ENCODE results near the gene ST3GAL2.

The ST3GAL2 gene

GRCh38 chr16:70460737-70461261 lies 21.9 kb upstream of the ST3GAL2 start:
- ATAC-seq = no peak; the same call in 2 of the 3 replicates
- TF ChIP-seq TCF4 (CRISPR knock-in tag; IDR thresholded peaks at IDR 0.05; ENCODE audit: borderline replicate concordance) (no peak), ZNF70 (CRISPR knock-in tag; IDR thresholded peaks at IDR 0.05) (no peak), ZFP3 (CRISPR knock-in tag; IDR thresholded peaks at IDR 0.05) (no peak), RARB (CRISPR knock-in tag; IDR thresholded peaks at IDR 0.05) (no peak), ZNF8 (CRISPR knock-in tag; IDR thresholded peaks at IDR 0.05) (no peak), GLIS3 (CRISPR knock-in tag; IDR thresholded peaks at IDR 0.05) (no peak)
- TF ChIP-seq, protein P1, sequence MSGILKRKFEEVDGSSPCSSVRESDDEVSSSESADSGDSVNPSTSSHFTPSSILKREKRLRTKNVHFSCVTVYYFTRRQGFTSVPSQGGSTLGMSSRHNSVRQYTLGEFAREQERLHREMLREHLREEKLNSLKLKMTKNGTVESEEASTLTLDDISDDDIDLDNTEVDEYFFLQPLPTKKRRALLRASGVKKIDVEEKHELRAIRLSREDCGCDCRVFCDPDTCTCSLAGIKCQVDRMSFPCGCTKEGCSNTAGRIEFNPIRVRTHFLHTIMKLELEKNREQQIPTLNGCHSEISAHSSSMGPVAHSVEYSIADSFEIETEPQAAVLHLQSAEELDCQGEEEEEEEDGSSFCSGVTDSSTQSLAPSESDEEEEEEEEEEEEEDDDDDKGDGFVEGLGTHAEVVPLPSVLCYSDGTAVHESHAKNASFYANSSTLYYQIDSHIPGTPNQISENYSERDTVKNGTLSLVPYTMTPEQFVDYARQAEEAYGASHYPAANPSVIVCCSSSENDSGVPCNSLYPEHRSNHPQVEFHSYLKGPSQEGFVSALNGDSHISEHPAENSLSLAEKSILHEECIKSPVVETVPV (CRISPR knock-in tag; IDR thresholded peaks at IDR 0.05) = no peak

DNA sequence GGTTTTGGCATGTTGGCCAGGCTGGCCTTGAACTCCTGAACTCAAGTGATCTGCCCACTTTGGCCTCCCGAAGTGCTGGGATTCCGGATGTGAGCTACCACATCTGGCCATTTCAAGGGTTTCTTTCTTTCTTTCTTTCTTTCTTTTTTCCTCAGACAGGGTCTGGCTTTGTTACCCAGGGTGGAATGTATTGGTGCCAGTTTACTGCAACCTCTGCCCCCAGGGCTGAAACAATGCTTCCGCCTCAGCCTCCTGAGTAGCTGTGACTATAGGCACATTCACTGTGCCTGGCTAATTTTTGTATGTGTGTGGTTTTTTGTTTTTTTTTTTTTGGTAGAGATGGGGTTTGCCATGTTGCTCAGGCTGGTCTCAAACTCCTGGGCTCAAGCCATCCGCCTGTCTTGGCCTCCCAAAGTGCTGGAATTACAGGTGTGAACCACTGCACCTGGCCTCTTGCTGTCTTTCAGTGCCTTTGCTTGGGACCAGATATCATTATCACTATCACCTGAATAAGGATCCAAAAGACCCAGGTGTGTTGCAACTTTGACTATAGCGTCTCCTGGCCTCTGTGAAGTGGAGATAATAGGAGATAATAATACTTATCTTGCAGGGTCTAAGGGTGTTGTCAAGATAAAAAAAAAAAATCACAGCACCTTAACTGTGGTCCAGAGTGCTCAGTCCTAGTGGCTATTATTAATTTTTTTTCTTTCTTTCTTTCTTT lies 18.7 kb upstream of the ST3GAL2 start:
- TF ChIP-seq ISL1 (CRISPR knock-in tag; IDR thresholded peaks at IDR 0.05) (no peak), RARB (CRISPR knock-in tag; IDR thresholded peaks at IDR 0.05) (no peak), GLIS3 (CRISPR knock-in tag; IDR thresholded peaks at IDR 0.05) (no peak), ARNTL (CRISPR knock-in tag; IDR thresholded peaks at IDR 0.05; ENCODE audit: borderline replicate concordance, low read depth) (no peak), ZNF565 (CRISPR knock-in tag; conservative IDR thresholded peaks at IDR 0.05; ENCODE audit: low read depth) (no peak), OSR1 (CRISPR knock-in tag; IDR thresholded peaks at IDR 0.05) (no peak), BACH2 (CRISPR knock-in tag; IDR thresholded peaks at IDR 0.05; ENCODE audit: borderline replicate concordance) (no peak), SNAI2 (CRISPR knock-in tag; IDR thresholded peaks at IDR 0.05) (no peak), ZNF70 (CRISPR knock-in tag; IDR thresholded peaks at IDR 0.05) (no peak), ZFP3 (CRISPR knock-in tag; IDR thresholded peaks at IDR 0.05) (no peak), ZC3H10 (CRISPR knock-in tag; IDR thresholded peaks at IDR 0.05) (no peak), TSHZ2 (CRISPR knock-in tag; IDR thresholded peaks at IDR 0.05) (no peak), ZNF8 (CRISPR knock-in tag; IDR thresholded peaks at IDR 0.05) (no peak)
- TF ChIP-seq, protein P2, sequence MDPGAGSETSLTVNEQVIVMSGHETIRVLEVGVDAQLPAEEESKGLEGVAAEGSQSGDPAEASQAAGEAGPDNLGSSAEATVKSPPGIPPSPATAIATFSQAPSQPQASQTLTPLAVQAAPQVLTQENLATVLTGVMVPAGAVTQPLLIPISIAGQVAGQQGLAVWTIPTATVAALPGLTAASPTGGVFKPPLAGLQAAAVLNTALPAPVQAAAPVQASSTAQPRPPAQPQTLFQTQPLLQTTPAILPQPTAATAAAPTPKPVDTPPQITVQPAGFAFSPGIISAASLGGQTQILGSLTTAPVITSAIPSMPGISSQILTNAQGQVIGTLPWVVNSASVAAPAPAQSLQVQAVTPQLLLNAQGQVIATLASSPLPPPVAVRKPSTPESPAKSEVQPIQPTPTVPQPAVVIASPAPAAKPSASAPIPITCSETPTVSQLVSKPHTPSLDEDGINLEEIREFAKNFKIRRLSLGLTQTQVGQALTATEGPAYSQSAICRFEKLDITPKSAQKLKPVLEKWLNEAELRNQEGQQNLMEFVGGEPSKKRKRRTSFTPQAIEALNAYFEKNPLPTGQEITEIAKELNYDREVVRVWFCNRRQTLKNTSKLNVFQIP (CRISPR knock-in tag; IDR thresholded peaks at IDR 0.05; ENCODE audit: borderline replicate concordance, low read depth) = no peak
- TF ChIP-seq, protein P3, sequence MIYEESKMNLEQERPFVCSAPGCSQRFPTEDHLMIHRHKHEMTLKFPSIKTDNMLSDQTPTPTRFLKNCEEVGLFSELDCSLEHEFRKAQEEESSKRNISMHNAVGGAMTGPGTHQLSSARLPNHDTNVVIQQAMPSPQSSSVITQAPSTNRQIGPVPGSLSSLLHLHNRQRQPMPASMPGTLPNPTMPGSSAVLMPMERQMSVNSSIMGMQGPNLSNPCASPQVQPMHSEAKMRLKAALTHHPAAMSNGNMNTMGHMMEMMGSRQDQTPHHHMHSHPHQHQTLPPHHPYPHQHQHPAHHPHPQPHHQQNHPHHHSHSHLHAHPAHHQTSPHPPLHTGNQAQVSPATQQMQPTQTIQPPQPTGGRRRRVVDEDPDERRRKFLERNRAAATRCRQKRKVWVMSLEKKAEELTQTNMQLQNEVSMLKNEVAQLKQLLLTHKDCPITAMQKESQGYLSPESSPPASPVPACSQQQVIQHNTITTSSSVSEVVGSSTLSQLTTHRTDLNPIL (CRISPR knock-in tag; IDR thresholded peaks at IDR 0.05; ENCODE audit: low read depth) = no peak
- ATAC-seq = no peak

GRCh38 chr16:70455910-70456309 lies 17.0 kb upstream of the ST3GAL2 start:
- ATAC-seq = no peak
- TF ChIP-seq ZNF8 (CRISPR knock-in tag; IDR thresholded peaks at IDR 0.05) (no peak), ZC3H10 (CRISPR knock-in tag; IDR thresholded peaks at IDR 0.05) (no peak), ZNF565 (CRISPR knock-in tag; conservative IDR thresholded peaks at IDR 0.05; ENCODE audit: low read depth) (no peak), ESRRG (CRISPR knock-in tag; IDR thresholded peaks at IDR 0.05) (no peak), PPARA (CRISPR knock-in tag; IDR thresholded peaks at IDR 0.05; ENCODE audit: borderline replicate concordance) (no peak), OSR1 (CRISPR knock-in tag; IDR thresholded peaks at IDR 0.05) (no peak), BACH2 (CRISPR knock-in tag; IDR thresholded peaks at IDR 0.05; ENCODE audit: borderline replicate concordance) (no peak), RARB (CRISPR knock-in tag; IDR thresholded peaks at IDR 0.05) (no peak), TCF4 (CRISPR knock-in tag; IDR thresholded peaks at IDR 0.05; ENCODE audit: borderline replicate concordance) (no peak), ZFP30 (CRISPR knock-in tag; IDR thresholded peaks at IDR 0.05) (no peak), ZFP3 (CRISPR knock-in tag; IDR thresholded peaks at IDR 0.05) (no peak), TSHZ2 (CRISPR knock-in tag; IDR thresholded peaks at IDR 0.05) (no peak), ZNF70 (CRISPR knock-in tag; IDR thresholded peaks at IDR 0.05) (no peak)
- TF ChIP-seq, protein P3 (CRISPR knock-in tag; IDR thresholded peaks at IDR 0.05; ENCODE audit: low read depth) = no peak
- TF ChIP-seq, protein P2 (CRISPR knock-in tag; IDR thresholded peaks at IDR 0.05; ENCODE audit: borderline replicate concordance, low read depth) = no peak

Measured in SK-N-SH treated with all-trans-retinoic acid at 6 μM for 48 hours (cell line).